Cardiac fibroblast (primary cell): ENCODE data around the gene CHI3L2.

Source experiments
- DNase-seq, 2 donors: peaks; one replicate each; pipeline versions ENCODE4 v3.0.0 to v3.0.0-alpha.2; 2010; ENCODE audit warnings: low read depth in 2 of 2
- H3K4me3 ChIP-seq, 2 donors: replicated peaks in 1 of 2; 1 replicate in 1 of 2; 2 replicates in 1 of 2; pipeline ENCODE4 v1.5.1; 2011; ENCODE audit warnings: low read depth in 2 of 2, low read length in 2 of 2, mild to moderate bottlenecking in 2 of 2, moderate library complexity in 1 of 2
- TF ChIP-seq, protein P1 (sequence below): IDR thresholded peaks from one replicate; pipeline ENCODE4 v1.5.1; 2011; ENCODE audit warnings: low read depth, mild to moderate bottlenecking, low read length, inconsistent platforms

Gene CHI3L2

DNA sequence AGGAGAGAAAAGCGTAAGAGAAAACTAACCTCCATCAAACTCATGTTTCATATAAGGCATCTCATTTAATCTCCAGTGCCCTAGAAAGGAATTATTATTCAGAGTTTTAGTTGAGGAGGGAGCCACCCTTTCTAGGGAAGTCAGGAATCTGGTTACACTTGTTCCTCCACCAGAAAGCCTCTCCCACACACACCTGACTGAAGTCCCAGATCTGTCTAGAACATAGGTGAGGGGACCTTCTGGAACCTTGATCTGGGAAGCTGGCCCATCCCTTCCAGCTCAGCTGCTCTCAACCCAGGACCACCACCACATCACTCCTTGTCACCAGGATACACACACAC is 25.2 kb upstream of the CHI3L2 start:
- no peak overlapping the region for H3K4me3 ChIP-seq
- DNase-seq: no peak
- TF ChIP-seq, protein P1, sequence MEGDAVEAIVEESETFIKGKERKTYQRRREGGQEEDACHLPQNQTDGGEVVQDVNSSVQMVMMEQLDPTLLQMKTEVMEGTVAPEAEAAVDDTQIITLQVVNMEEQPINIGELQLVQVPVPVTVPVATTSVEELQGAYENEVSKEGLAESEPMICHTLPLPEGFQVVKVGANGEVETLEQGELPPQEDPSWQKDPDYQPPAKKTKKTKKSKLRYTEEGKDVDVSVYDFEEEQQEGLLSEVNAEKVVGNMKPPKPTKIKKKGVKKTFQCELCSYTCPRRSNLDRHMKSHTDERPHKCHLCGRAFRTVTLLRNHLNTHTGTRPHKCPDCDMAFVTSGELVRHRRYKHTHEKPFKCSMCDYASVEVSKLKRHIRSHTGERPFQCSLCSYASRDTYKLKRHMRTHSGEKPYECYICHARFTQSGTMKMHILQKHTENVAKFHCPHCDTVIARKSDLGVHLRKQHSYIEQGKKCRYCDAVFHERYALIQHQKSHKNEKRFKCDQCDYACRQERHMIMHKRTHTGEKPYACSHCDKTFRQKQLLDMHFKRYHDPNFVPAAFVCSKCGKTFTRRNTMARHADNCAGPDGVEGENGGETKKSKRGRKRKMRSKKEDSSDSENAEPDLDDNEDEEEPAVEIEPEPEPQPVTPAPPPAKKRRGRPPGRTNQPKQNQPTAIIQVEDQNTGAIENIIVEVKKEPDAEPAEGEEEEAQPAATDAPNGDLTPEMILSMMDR: no peak

DNA sequence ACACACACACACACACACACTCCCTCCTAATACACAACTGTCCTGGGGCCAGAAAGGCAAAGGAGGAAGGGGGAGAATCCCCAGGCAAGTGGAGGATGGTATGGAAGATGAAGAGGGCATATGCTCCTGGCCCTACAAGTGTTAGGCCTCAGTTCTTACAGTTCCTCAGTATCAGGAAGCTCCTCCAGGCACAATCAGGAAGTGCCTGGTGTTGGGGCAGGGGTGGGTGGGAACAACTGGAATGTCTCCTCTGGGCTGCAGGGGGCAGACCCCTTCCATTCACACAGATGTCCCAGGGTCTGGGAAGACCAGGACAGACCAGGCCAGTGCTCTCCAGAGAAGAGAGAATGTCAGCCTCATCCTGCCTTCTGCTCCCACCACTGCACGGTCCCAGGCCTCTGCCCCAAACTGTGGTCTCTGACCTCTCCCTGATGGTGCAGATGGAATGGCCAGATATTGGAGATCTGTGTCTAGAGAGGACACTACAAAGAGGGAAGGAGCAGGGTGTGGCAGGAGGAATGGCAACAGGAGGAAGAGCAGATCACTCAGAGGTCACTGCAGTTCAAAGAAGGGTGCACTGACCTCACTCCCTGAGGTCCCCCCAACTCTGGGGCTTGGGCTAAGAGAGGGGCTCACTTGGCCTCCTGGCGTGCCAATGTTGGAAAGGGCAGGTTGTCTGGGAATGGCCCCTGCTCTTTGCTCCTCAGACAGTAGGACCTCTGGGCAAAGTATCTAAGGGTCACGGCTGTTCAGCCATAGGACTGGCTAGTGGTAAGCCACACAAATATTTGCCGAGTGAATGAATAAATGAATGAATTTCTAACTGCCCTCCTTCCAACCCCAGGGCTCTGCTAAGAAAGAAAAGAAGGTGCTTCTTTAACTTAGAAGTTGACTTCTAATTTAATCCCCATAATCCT is 24.5 kb upstream of the CHI3L2 start:
- H3K4me3 ChIP-seq: no peak overlapping the region
- no peak for DNase-seq
- TF ChIP-seq, protein P1: no peak

DNA sequence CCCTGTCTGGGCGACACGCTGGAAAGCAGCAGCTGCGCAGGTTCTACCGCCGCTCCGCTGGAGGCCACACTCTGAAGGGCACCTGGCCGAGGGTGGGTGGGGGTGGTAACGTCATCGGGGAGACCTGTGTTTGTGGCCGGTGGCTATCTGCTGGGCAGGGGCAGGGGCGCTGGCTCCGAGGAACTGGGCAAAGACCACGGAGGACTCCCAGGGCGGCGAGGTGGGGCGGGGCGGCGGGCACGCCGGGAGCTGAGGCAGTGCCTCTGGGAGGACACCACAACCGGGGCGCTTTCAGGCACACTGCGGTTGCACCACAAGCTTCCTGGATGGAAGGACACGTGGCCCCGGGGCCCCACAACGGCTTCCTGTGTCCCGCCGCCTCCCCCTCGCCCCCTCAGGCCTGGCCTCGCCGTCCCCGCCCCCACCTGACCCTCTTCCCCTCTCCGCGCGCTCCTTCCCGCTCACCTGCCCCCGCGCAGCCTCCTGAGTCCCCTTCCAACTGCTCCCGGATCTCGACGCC is 23.8 kb upstream of the CHI3L2 start:
- peak; percentile 27 to 47 for DNase-seq
- peak overlapping the region; percentile 53 to 57 for H3K4me3 ChIP-seq
- TF ChIP-seq, protein P1: no peak

DNA sequence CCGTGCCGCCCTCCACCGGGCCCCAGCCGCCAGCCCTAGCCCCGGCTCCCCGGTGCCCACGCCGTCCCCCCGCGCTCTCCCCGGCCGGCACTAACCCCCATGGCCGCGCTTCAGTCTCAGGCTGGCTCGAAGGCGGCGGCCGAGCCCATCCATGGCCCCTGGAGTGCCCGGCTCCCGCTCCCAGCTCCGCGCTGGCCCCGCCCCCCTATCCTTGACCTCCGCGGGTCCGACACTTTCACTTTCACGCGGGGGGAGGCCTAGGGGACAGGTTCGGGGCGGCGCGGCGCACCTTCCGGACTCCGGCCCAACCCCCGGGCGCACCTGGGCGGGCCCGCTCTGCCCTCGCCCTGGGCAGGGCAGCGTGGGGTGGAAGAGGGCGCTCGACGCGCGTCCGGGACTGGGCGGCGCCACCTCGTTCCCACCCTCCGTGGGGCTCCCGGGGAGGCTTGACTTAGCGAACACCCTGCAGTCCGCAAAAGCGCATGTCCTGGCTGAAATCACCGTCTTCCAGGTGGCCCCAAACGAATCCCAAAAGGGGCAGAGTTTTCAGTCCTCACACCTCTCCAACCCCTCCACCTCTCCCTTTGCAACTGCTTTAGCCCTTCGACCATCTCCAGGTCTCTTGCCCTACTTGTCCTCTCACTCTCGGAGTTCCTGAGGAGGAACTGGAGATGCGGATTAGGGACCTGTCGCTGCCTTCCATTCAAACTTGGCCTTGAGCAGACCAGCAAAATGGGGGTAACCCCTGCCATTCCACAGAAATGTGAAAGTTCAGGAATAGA is 23.1 kb upstream of the CHI3L2 start:
- TF ChIP-seq, protein P1: no peak
- H3K4me3 ChIP-seq: peak overlapping the region; percentile 53 to 57
- no peak for DNase-seq

DNA sequence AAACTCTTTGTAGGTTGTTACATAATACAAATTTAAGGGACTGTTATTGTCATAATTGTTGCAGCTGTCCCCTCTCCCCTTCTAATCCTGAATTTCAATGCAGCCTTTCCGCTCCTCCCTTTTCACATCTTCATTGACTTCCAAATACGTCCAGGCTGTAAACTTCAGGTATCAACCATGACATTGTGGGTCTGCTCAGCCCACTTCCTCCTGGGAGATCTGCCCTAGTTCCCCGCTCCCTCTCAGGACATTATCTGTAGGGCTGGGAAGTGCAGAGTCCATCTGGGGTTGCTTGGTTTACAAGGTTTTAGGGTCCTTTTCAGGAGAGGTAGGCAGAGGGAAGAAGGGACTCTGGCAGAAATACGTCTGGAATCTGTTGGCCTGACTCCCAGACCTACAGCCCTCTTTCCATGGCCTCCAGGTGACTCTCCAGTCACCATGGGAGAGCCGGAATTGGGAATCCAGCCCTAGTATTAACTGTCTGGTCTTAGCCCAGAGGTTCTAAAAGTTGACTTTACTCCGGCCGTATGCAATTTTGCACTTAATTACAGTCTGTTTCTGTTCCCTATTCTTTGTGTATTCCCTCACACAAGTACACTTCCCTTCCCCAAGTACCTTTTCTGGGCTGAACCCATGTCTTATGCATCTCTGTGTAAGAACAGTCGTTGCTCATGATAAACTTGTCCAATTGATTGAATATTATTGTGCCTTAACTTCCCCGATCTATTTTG is 22.4 kb upstream of the CHI3L2 start:
- no peak overlapping the region for H3K4me3 ChIP-seq
- TF ChIP-seq, protein P1: no peak
- no peak for DNase-seq

DNA sequence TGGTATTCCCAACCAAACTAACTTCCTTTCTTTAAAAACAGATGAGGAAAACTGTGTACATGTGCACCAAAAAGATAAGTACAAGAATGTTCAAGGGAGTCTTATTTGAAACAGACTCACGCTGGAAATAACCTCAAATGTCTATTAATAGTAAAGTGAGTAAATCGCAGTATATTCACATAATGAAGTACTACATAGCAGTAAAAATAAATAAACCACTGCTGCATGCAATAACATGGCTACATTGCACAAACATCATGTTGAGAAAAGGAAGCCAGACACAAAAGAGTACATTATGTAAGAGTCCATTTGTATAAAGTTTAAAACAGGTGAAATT is 21.8 kb upstream of the CHI3L2 start:
- TF ChIP-seq, protein P1: no peak
- no peak overlapping the region for H3K4me3 ChIP-seq
- DNase-seq: peak in 1 of 2 donors; percentile 41
